Activated CD4-positive, alpha-beta T cell treated with anti-CD3 and anti-CD28 coated beads, Interleukin-2, amount 10 ng/mL, durations not matched to agents 7 days and 5 days (primary cell): Measurements from ENCODE around the gene MTOR. TPM values are rescaled to one million over a fixed set of nuclear protein-coding genes. Genes with fewer than 3 reads are reported as not detected.

ENCODE experiments used
- CTCF ChIA-PET: fragments of 350-600 bp; sonication (Branson Sonifier 250); formaldehyde crosslinking; loops from one replicate; lab custom pipeline; 2021; ENCODE audit warnings: antibody characterized with exemption; lab: Charles Lee
- POLR2A ChIA-PET: fragments of 350-600 bp; sonication (Branson Sonifier 250); formaldehyde crosslinking; loops from one replicate; lab custom pipeline; 2021; ENCODE audit warnings: antibody characterized with exemption; lab: Charles Lee
- DNase-seq: peaks from one replicate; pipeline ENCODE4 v3.0.0-alpha.2; 2020
- H3K27ac Mint-ChIP-seq: one replicate; pipeline ENCODE4 v1.8.0; 2021; ENCODE audit warnings: mild to moderate bottlenecking, moderate library complexity, mixed read lengths
- H3K27me3 Mint-ChIP-seq: one replicate; pipeline ENCODE4 v1.8.0; 2021; ENCODE audit warnings: mixed read lengths
- H3K36me3 Mint-ChIP-seq: one replicate; pipeline ENCODE4 v1.8.0; 2021; ENCODE audit warnings: low read depth, mixed read lengths
- H3K4me1 Mint-ChIP-seq: one replicate; pipeline ENCODE4 v1.8.0; 2021; ENCODE audit warnings: mixed read lengths
- H3K4me3 Mint-ChIP-seq: one replicate; pipeline ENCODE4 v1.8.0; 2021; ENCODE audit warnings: mild to moderate bottlenecking, moderate library complexity, mixed read lengths
- H3K9me3 Mint-ChIP-seq: one replicate; pipeline ENCODE4 v1.8.0; 2021; ENCODE audit warnings: mixed read lengths
- total RNA-seq, 2 experiments: library from RNA; stranded (reverse); gene quantifications; one replicate each; pipeline ENCODE4 v1.2.3, GENCODE V29; 2021

The MTOR gene
- total RNA-seq, 2 experiments from 2014 or later = 49.2 to 57.2 TPM

GRCh38 chr1:11293856-11294255 lies 31.5 kb upstream of the MTOR start:
- no peak overlapping the region for H3K27ac Mint-ChIP-seq
- POLR2A ChIA-PET = no interaction called here

GRCh38 chr1:11291049-11291448 lies 28.7 kb upstream of the MTOR start:
- no peak for DNase-seq
- Mint-ChIP-seq H3K36me3 (peaks cover 88% of the 10 kb centered on the region), H3K9me3 (no peaks in the 10 kb centered on the region), H3K4me3 (peak overlapping the region; percentile 61), H3K4me1 (peaks cover 81% of the 10 kb centered on the region), H3K27ac (peak overlapping the region; percentile 87), H3K27me3 (no peaks in the 10 kb centered on the region)
- POLR2A ChIA-PET = no interaction called here
- CTCF ChIA-PET = interaction anchor here (1.2 to 1.4 kb wide), 3 partner anchors 12 to 24 kb away, joined by 3 to 7 read pairs (median 4); no protein-coding TSS in a partner anchor

More at GRCh38 chr1:11293856-11294255, 31.5 kb upstream of the MTOR start:
- peaks cover 82% of the 10 kb centered on the region for H3K4me1 Mint-ChIP-seq
- CTCF ChIA-PET = interaction anchor here (1.6 kb wide), 1 partner anchor 31 kb away, joined by 3 read pairs; the partner anchor contains the start of gene MTOR
- H3K4me3 Mint-ChIP-seq = no peak overlapping the region
- no peak for DNase-seq
- H3K27me3 Mint-ChIP-seq = no peaks in the 10 kb centered on the region
- no peaks in the 10 kb centered on the region for H3K9me3 Mint-ChIP-seq
- peaks cover 81% of the 10 kb centered on the region for H3K36me3 Mint-ChIP-seq

GRCh38 chr1:11289064-11289463 lies 26.7 kb upstream of the MTOR start:
- Mint-ChIP-seq H3K27me3 (no peaks in the 10 kb centered on the region), H3K4me3 (no peak overlapping the region), H3K4me1 (peaks cover 81% of the 10 kb centered on the region), H3K36me3 (peaks cover 86% of the 10 kb centered on the region), H3K27ac (peak overlapping the region; percentile 65), H3K9me3 (peaks cover under 1% of the 10 kb centered on the region)
- DNase-seq = no peak
- CTCF ChIA-PET = interaction anchor here (0.6 to 1.1 kb wide), 4 partner anchors 52 to 391 kb away, joined by 3 to 4 read pairs (median 3); no protein-coding TSS in a partner anchor
- POLR2A ChIA-PET = interaction anchor here (0.7 kb wide), 1 partner anchor 138 kb away, joined by 4 read pairs; no protein-coding TSS in a partner anchor

- POLR2A ChIA-PET = no interaction called here
Measured at GRCh38 chr1:11286735-11287410, 24.5 kb upstream of the MTOR start.

GRCh38 chr1:11285883-11286734 lies 23.8 kb upstream of the MTOR start:
- CTCF ChIA-PET = interaction anchor here (0.7 to 1.3 kb wide), 2 partner anchors 21 to 249 kb away, joined by 3 read pairs; no protein-coding TSS in a partner anchor
- POLR2A ChIA-PET = interaction anchor here (0.6 kb wide), 1 partner anchor 627 kb away, joined by 3 read pairs; no protein-coding TSS in a partner anchor
- Mint-ChIP-seq H3K27me3 (no peaks in the 10 kb centered on the region), H3K27ac (peak overlapping the region; percentile 89), H3K4me1 (peaks cover 82% of the 10 kb centered on the region), H3K9me3 (peaks cover 5% of the 10 kb centered on the region), H3K36me3 (peaks cover 87% of the 10 kb centered on the region), H3K4me3 (peak overlapping the region; percentile 79)
- DNase-seq = no peak

More at GRCh38 chr1:11286735-11287410, 24.5 kb upstream of the MTOR start:
- no peak for DNase-seq
- peaks cover 82% of the 10 kb centered on the region for H3K4me1 Mint-ChIP-seq
- H3K36me3 Mint-ChIP-seq = peaks cover 87% of the 10 kb centered on the region
- peak overlapping the region; percentile 79 for H3K4me3 Mint-ChIP-seq
- H3K27ac Mint-ChIP-seq = peak overlapping the region; percentile 89
- peaks cover 5% of the 10 kb centered on the region for H3K9me3 Mint-ChIP-seq
- CTCF ChIA-PET = interaction anchor here (0.7 to 1.3 kb wide), 2 partner anchors 20 to 250 kb away, joined by 3 read pairs; no protein-coding TSS in a partner anchor
- H3K27me3 Mint-ChIP-seq = no peaks in the 10 kb centered on the region

GRCh38 chr1:11284784-11285183 lies 22.4 kb upstream of the MTOR start:
- Mint-ChIP-seq H3K4me3 (peak overlapping the region; percentile 79), H3K9me3 (peaks cover 5% of the 10 kb centered on the region), H3K27ac (peak overlapping the region; percentile 89), H3K4me1 (peaks cover 86% of the 10 kb centered on the region), H3K27me3 (no peaks in the 10 kb centered on the region), H3K36me3 (peaks cover 85% of the 10 kb centered on the region)
- peak; percentile 38 for DNase-seq
- ChIA-PET POLR2A (interaction anchor here (0.5 kb wide), 1 partner anchor 623 kb away, joined by 4 read pairs; no protein-coding TSS in a partner anchor), CTCF (interaction anchor here (1.7 to 1.8 kb wide), 2 partner anchors 14 to 22 kb away, joined by 3 to 4 read pairs; no protein-coding TSS in a partner anchor)

- peaks cover 89% of the 10 kb centered on the region for H3K36me3 Mint-ChIP-seq
- POLR2A ChIA-PET = no interaction called here
- peak overlapping the region; percentile 53 for H3K4me3 Mint-ChIP-seq
- CTCF ChIA-PET = interaction anchor here (1.1 to 1.8 kb wide), 3 partner anchors 12 to 20 kb away, joined by 3 to 4 read pairs (median 4); no protein-coding TSS in a partner anchor
- H3K4me1 Mint-ChIP-seq = peaks cover 90% of the 10 kb centered on the region
- H3K27me3 Mint-ChIP-seq = no peaks in the 10 kb centered on the region
- DNase-seq = no peak
- H3K9me3 Mint-ChIP-seq = peaks cover 5% of the 10 kb centered on the region
- H3K27ac Mint-ChIP-seq = peak overlapping the region; percentile 89
Measured at GRCh38 chr1:11283151-11283550, 20.8 kb upstream of the MTOR start.

GRCh38 chr1:11281518-11282331 lies 19.4 kb upstream of the MTOR start:
- Mint-ChIP-seq H3K4me3 (peak overlapping the region; percentile 53), H3K27ac (peak overlapping the region; percentile 89), H3K9me3 (peaks cover 5% of the 10 kb centered on the region), H3K36me3 (peaks cover 90% of the 10 kb centered on the region), H3K27me3 (no peaks in the 10 kb centered on the region), H3K4me1 (peaks cover 91% of the 10 kb centered on the region)
- ChIA-PET CTCF (interaction anchor here (0.7 to 1.1 kb wide), 2 partner anchors 18 to 102 kb away, joined by 3 read pairs; no protein-coding TSS in a partner anchor), POLR2A (interaction anchor here (0.6 kb wide), 2 partner anchors 10 to 18 kb away, joined by 3 to 5 read pairs; no protein-coding TSS in a partner anchor)
- DNase-seq = no peak

- peak; percentile 49 for DNase-seq
- Mint-ChIP-seq H3K4me3 (peak overlapping the region; percentile 53), H3K4me1 (peaks cover 89% of the 10 kb centered on the region), H3K9me3 (peaks cover 5% of the 10 kb centered on the region), H3K27me3 (no peaks in the 10 kb centered on the region), H3K27ac (peak overlapping the region; percentile 89), H3K36me3 (peaks cover 88% of the 10 kb centered on the region)
- CTCF ChIA-PET = interaction anchor here (1.1 kb wide), 1 partner anchor 35 kb away, joined by 3 read pairs; no protein-coding TSS in a partner anchor
- POLR2A ChIA-PET = interaction anchor here (0.6 to 0.7 kb wide), 2 partner anchors 19 to 161 kb away, joined by 3 read pairs; no protein-coding TSS in a partner anchor
Measured at GRCh38 chr1:11280719-11281376, 18.5 kb upstream of the MTOR start.

- Mint-ChIP-seq H3K36me3 (peaks cover 87% of the 10 kb centered on the region), H3K27me3 (no peaks in the 10 kb centered on the region), H3K4me3 (peak overlapping the region; percentile 13), H3K4me1 (peaks cover 82% of the 10 kb centered on the region), H3K27ac (peak overlapping the region; percentile 89), H3K9me3 (peaks cover 5% of the 10 kb centered on the region)
- DNase-seq = no peak
- ChIA-PET POLR2A (no interaction called here), CTCF (interaction anchor here (1.1 to 1.6 kb wide), 3 partner anchors 12 to 33 kb away, joined by 3 to 7 read pairs (median 3); no protein-coding TSS in a partner anchor)
Measured at GRCh38 chr1:11279630-11280029, 17.3 kb upstream of the MTOR start.

- H3K4me3 Mint-ChIP-seq = no peak overlapping the region
- H3K27me3 Mint-ChIP-seq = no peaks in the 10 kb centered on the region
- peaks cover 5% of the 10 kb centered on the region for H3K9me3 Mint-ChIP-seq
- peaks cover 87% of the 10 kb centered on the region for H3K36me3 Mint-ChIP-seq
- ChIA-PET POLR2A (no interaction called here), CTCF (interaction anchor here (0.9 to 3.0 kb wide), 4 partner anchors 11 to 24 kb away, joined by 3 to 10 read pairs (median 6); partner anchors contain the start of gene MTOR)
- H3K27ac Mint-ChIP-seq = peak overlapping the region; percentile 89
- peaks cover 79% of the 10 kb centered on the region for H3K4me1 Mint-ChIP-seq
- DNase-seq = no peak
Measured at GRCh38 chr1:11279152-11279551, 16.8 kb upstream of the MTOR start.
